H1 (cell line): ENCODE data around the gene CDK19. TPM values are rescaled to one million over a fixed set of nuclear protein-coding genes. Genes with fewer than 3 reads are reported as not detected.

Source experiments
- CTCF ChIA-PET: fragments of 300-600 bp; sonication (Branson Sonifier 250); formaldehyde crosslinking; loops from one replicate; lab custom pipeline; 2021; ENCODE audit not compliant: partially characterized antibody; lab: Charles Lee
- POLR2A ChIA-PET: fragments of 300-600 bp; sonication (Branson Sonifier 250); formaldehyde crosslinking; loops from one replicate; lab custom pipeline; 2021; ENCODE audit warnings: inconsistent platforms; ENCODE audit not compliant: partially characterized antibody; lab: Charles Lee
- DNase-seq, 2 experiments: peaks; one replicate each; pipeline versions ENCODE4 v3.0.0 to v3.0.0-alpha.2; 2010 to 2022; ENCODE audit warnings: low spot score in 2 of 2, low read depth in 1 of 2, mixed read lengths in 1 of 2
- FAIRE-seq: peaks from 2 replicates; lab custom pipeline; 2011; peaks lifted over from hg19 to GRCh38; lab: Jason Lieb, UNC
- H2AFZ ChIP-seq: 2 replicates; pipeline ENCODE4 v1.8.1; 2012; ENCODE audit warnings: low read length, inconsistent platforms
- H2AK5ac ChIP-seq: 2 replicates; pipeline ENCODE4 v1.6.1; 2013; ENCODE audit warnings: low read depth, low read length
- H2BK120ac ChIP-seq: replicated peaks from 2 replicates; pipeline ENCODE3; 2013; ENCODE audit warnings: low read depth, low read length, inconsistent platforms
- H2BK12ac ChIP-seq: 2 replicates; pipeline ENCODE4 v1.6.1; 2013; ENCODE audit warnings: low read depth, low read length
- H2BK15ac ChIP-seq: 2 replicates; pipeline ENCODE4 v1.6.1; 2013; ENCODE audit warnings: low read length
- H2BK20ac ChIP-seq: 2 replicates; pipeline ENCODE4 v1.6.1; 2013; ENCODE audit warnings: low read length
- H2BK5ac ChIP-seq: 2 replicates; pipeline ENCODE4 v1.6.1; 2013; ENCODE audit warnings: low read depth, low read length
- H3K14ac ChIP-seq: 2 replicates; pipeline ENCODE4 v1.6.1; 2013; ENCODE audit warnings: inconsistent platforms; ENCODE audit not compliant: insufficient read length
- H3K18ac ChIP-seq: 2 replicates; pipeline ENCODE4 v1.6.1; 2013; ENCODE audit warnings: low read length; ENCODE audit errors: extremely low read depth
- H3K23ac ChIP-seq: 2 replicates; pipeline ENCODE4 v1.6.1; 2013; ENCODE audit warnings: inconsistent platforms; ENCODE audit not compliant: insufficient read length
- H3K23me2 ChIP-seq: 2 replicates; pipeline ENCODE4 v1.6.1; 2013; ENCODE audit warnings: low read depth, low read length
- H3K27ac ChIP-seq: 2 replicates; pipeline ENCODE4 v1.6.1; 2011; ENCODE audit warnings: low read depth, low read length, inconsistent platforms
- H3K27me3 ChIP-seq, 4 experiments: replicated peaks in 1 of 4; 1 replicate in 1 of 4; 2 replicates in 3 of 4; pipeline versions ENCODE4 v1.6.1 to v1.8.1; 2011 to 2013; ENCODE audit warnings: low read length in 3 of 4, mild to moderate bottlenecking in 3 of 4, inconsistent platforms in 2 of 4, mixed read lengths in 2 of 4, moderate library complexity in 1 of 4; ENCODE audit not compliant: control insufficient read depth in 3 of 4, insufficient read depth in 3 of 4; ENCODE audit errors: extremely low read depth in 1 of 4
- H3K36me3 ChIP-seq, 4 experiments: 2 replicates each; pipeline versions ENCODE4 v1.6.1 to v1.8.1; 2011 to 2013; ENCODE audit warnings: mild to moderate bottlenecking in 4 of 4, low read length in 3 of 4, moderate library complexity in 2 of 4, control low read depth in 1 of 4, inconsistent platforms in 1 of 4; ENCODE audit not compliant: insufficient read depth in 4 of 4, control insufficient read depth in 2 of 4
- H3K4ac ChIP-seq: replicated peaks from 2 replicates; pipeline ENCODE3; 2013; ENCODE audit warnings: low read length, low read depth, mixed read lengths, inconsistent platforms; ENCODE audit not compliant: insufficient read length
- H3K4me1 ChIP-seq, 4 experiments: replicated peaks in 1 of 4; 1 replicate in 1 of 4; 2 replicates in 3 of 4; pipeline versions ENCODE4 v1.6.1 to v1.8.1; 2011 to 2013; ENCODE audit warnings: low read length in 3 of 4, inconsistent platforms in 2 of 4, mixed read lengths in 1 of 4; ENCODE audit not compliant: insufficient read depth in 4 of 4, control insufficient read depth in 3 of 4
- H3K4me2 ChIP-seq, 2 experiments: 2 replicates each; pipeline versions ENCODE4 v1.6.1 to v1.8.1; 2011 to 2013; ENCODE audit warnings: low read depth in 2 of 2, low read length in 2 of 2, control low read depth in 1 of 2, inconsistent platforms in 1 of 2, mild to moderate bottlenecking in 1 of 2; ENCODE audit not compliant: insufficient read depth in 1 of 2
- H3K4me3 ChIP-seq, 4 experiments: fragments of 200-600, 300-600 bp in 1 of 4; sonication (generic), shearing (Covaris generic), sonication (Bioruptor Twin) in 1 of 4; 2 replicates each; pipeline versions ENCODE4 v1.5.1 to v1.8.1; 2011 to 2016; ENCODE audit warnings: low read length in 4 of 4, low read depth in 3 of 4, control low read depth in 2 of 4, inconsistent platforms in 2 of 4, mild to moderate bottlenecking in 2 of 4, mixed read lengths in 1 of 4, moderate library complexity in 1 of 4; ENCODE audit not compliant: insufficient read depth in 2 of 4; ENCODE audit errors: extremely low read depth in 1 of 4
- H3K56ac ChIP-seq: replicated peaks from 2 replicates; pipeline ENCODE3; 2013; ENCODE audit warnings: low read depth, mild to moderate bottlenecking, mixed read lengths, low read length, inconsistent platforms; ENCODE audit not compliant: insufficient read length
- H3K79me1 ChIP-seq: 2 replicates; pipeline ENCODE4 v1.6.1; 2013; ENCODE audit warnings: low read depth, low read length, control low read depth
- H3K79me2 ChIP-seq, 2 experiments: 2 replicates each; pipeline versions ENCODE4 v1.6.1 to v1.8.1; 2012 to 2013; ENCODE audit warnings: low read length in 2 of 2, mild to moderate bottlenecking in 2 of 2, inconsistent platforms in 1 of 2; ENCODE audit not compliant: insufficient read depth in 2 of 2, control insufficient read depth in 1 of 2
- H3K9ac ChIP-seq, 4 experiments: replicated peaks in 1 of 4; 1 replicate in 1 of 4; 2 replicates in 3 of 4; pipeline versions ENCODE4 v1.6.1 to v1.8.1; 2011 to 2013; ENCODE audit warnings: low read depth in 3 of 4, low read length in 3 of 4, control low read depth in 2 of 4, mild to moderate bottlenecking in 2 of 4, moderate library complexity in 2 of 4, inconsistent platforms in 1 of 4; ENCODE audit errors: extremely low read depth in 1 of 4
- H3K9me3 ChIP-seq, 2 experiments: 2 replicates each; pipeline versions ENCODE4 v1.6.1 to v1.8.1; 2012 to 2013; ENCODE audit warnings: mild to moderate bottlenecking in 2 of 2, moderate library complexity in 2 of 2, control low read depth in 1 of 2, inconsistent platforms in 1 of 2, low read depth in 1 of 2, low read length in 1 of 2, mixed read lengths in 1 of 2; ENCODE audit not compliant: insufficient read depth in 2 of 2
- H4K20me1 ChIP-seq, 2 experiments: replicated peaks in 1 of 2; 2 replicates each; pipeline versions ENCODE3 to v1.8.1; 2011 to 2013; ENCODE audit warnings: inconsistent platforms in 2 of 2, low read length in 2 of 2, mild to moderate bottlenecking in 1 of 2; ENCODE audit not compliant: insufficient read depth in 2 of 2, control insufficient read depth in 1 of 2
- H4K5ac ChIP-seq: 2 replicates; pipeline ENCODE4 v1.6.1; 2013; ENCODE audit warnings: low read length, low read depth, mixed read lengths, inconsistent platforms; ENCODE audit not compliant: insufficient read length
- H4K8ac ChIP-seq: 2 replicates; pipeline ENCODE4 v1.8.0; 2013; ENCODE audit warnings: mild to moderate bottlenecking, moderate library complexity, low read length, inconsistent platforms; ENCODE audit not compliant: insufficient read depth; ENCODE audit errors: extremely low read depth
- H4K91ac ChIP-seq: replicated peaks from 2 replicates; pipeline ENCODE3; 2013; ENCODE audit warnings: low read length, mixed read lengths, inconsistent platforms; ENCODE audit not compliant: insufficient read length
- CHD1 ChIP-seq: IDR thresholded peaks from 2 replicates; pipeline ENCODE4 v1.6.1; 2012; ENCODE audit warnings: low read depth, low read length, improper control_type of control experiment
- FOSL1 ChIP-seq: IDR thresholded peaks from 2 replicates; pipeline ENCODE4 v1.6.1; 2011; ENCODE audit warnings: mild to moderate bottlenecking, low read depth, low read length, moderate library complexity; ENCODE audit not compliant: insufficient read depth
- HDAC2 ChIP-seq, 2 experiments: fragments of 300-600 bp in 1 of 2; sonication (generic) in 1 of 2; IDR thresholded peaks; 2 replicates each; pipeline ENCODE4 v1.6.1; 2011 to 2012; ENCODE audit warnings: low read depth in 2 of 2, low read length in 2 of 2, mild to moderate bottlenecking in 2 of 2, moderate library complexity in 2 of 2, borderline replicate concordance in 1 of 2, inconsistent platforms in 1 of 2
- HDAC6 ChIP-seq: IDR thresholded peaks from one replicate; pipeline ENCODE4 v1.7.1; 2012; ENCODE audit warnings: low read depth, mild to moderate bottlenecking, inconsistent platforms, low read length, moderate library complexity
- JUND ChIP-seq: IDR thresholded peaks from 2 replicates; pipeline ENCODE4 v1.6.1; 2011; ENCODE audit warnings: mild to moderate bottlenecking, improper control_type of control experiment, low read length
- KDM4A ChIP-seq: IDR thresholded peaks from one replicate; pipeline ENCODE4 v1.7.1; 2012; ENCODE audit warnings: low read depth, mild to moderate bottlenecking, moderate library complexity, low read length, inconsistent platforms; ENCODE audit not compliant: severe bottlenecking
- MAFK ChIP-seq: IDR thresholded peaks from 2 replicates; pipeline ENCODE4 v1.6.1; 2012; ENCODE audit warnings: low read depth, mild to moderate bottlenecking, improper control_type of control experiment, low read length
- SP2 ChIP-seq: IDR thresholded peaks from 2 replicates; pipeline ENCODE4 v1.6.1; 2012; ENCODE audit warnings: mild to moderate bottlenecking, low read length, inconsistent platforms
- TAF1 ChIP-seq: IDR thresholded peaks from 2 replicates; pipeline ENCODE4 v1.6.1; 2011; ENCODE audit warnings: mild to moderate bottlenecking, low read depth, low read length
- WGBS, 2 experiments: shearing (Covaris generic) in 1 of 2; methylation state at CpG; one replicate each; pipeline versions ENCODE4 v1.1.6 to v1.1.7; 2013 to 2015; ENCODE audit warnings: low lambda C conversion rate in 2 of 2, mixed read lengths in 2 of 2, inconsistent platforms in 1 of 2, low coverage in 1 of 2, missing lambda C conversion rate in 1 of 2; ENCODE audit not compliant: insufficient replicate concordance in 2 of 2, insufficient coverage in 1 of 2, insufficient read length in 1 of 2; ENCODE audit errors: extremely low coverage in 1 of 2, missing lambda C conversion rate in 1 of 2; 5-methylcytosine and 5-hydroxymethylcytosine counted together
- polyA plus RNA-seq, 7 experiments: library from polyadenylated mRNA; depleted of rRNA in 3 of 7; stranded (reverse) in 5 of 7; unstranded in 2 of 7; fragments of >200 nt in 5 of 7; fragments of 200-250 nt in 2 of 7; gene quantifications; 1 replicate in 5 of 7; 2 replicates in 1 of 7; 4 replicates in 1 of 7; pipeline versions ENCODE4 v1.2.1 to v1.2.3, GENCODE V29; 2011 to 2013; ENCODE audit warnings: missing spikeins in 2 of 7, mixed read lengths in 2 of 7
- total RNA-seq: library from RNA; stranded (reverse); fragmentation: NEBNext Ultra II Directional; extraction: Animal tissue kit (Norgen Biotek cat#: 25700); gene quantifications from 2 replicates; pipeline ENCODE4 v1.2.1, GENCODE V29; 2021

Gene CDK19
- total and polyA plus RNA-seq, 2 of the 8 experiments (the other 6 are each of a cell fraction or from before 2014, with no cell fraction given), result 4.9 to 12.6 TPM

GRCh38 chr6:110561008-110561396, 254.3 kb downstream of the CDK19 start:
- Histone ChIP-seq H2AK5ac (no peak overlapping the region), H3K4ac (no peak overlapping the region), H3K79me1 (no peaks in the 10 kb centered on the region), H4K8ac (no peak overlapping the region), H2BK20ac (no peak overlapping the region), H2BK15ac (no peak overlapping the region), H3K27ac (no peak overlapping the region), H3K9me3 (no peaks in the 10 kb centered on the region), H4K20me1 (no peaks in the 10 kb centered on the region), H4K91ac (no peak overlapping the region), H3K4me2 (no peak overlapping the region), H4K5ac (no peak overlapping the region), H3K9ac (no peak overlapping the region), H3K18ac (no peak overlapping the region), H3K79me2 (no peaks in the 10 kb centered on the region), H3K23me2 (no peaks in the 10 kb centered on the region), H3K4me3 (no peak overlapping the region), H3K27me3 (no peaks in the 10 kb centered on the region), H3K14ac (no peak overlapping the region), H3K56ac (no peak overlapping the region), H2AFZ (no peak overlapping the region), H3K4me1 (no peaks in the 10 kb centered on the region; a peak in 1 of 7 replicates), H2BK12ac (no peak overlapping the region), H2BK120ac (no peak overlapping the region), H3K36me3 (no peaks in the 10 kb centered on the region), H3K23ac (no peak overlapping the region), H2BK5ac (no peak overlapping the region)
- FAIRE-seq, result no peak
- WGBS, 2 experiments, result 87% methylated on average over 5 of the region's 5 CpGs; no CpG with 5 or more reads in 1 of the 2 experiments
- DNase-seq, result no peak
- TF ChIP-seq FOSL1 (no peak), KDM4A (no peak), CHD1 (no peak), HDAC6 (no peak), TAF1 (no peak), SP2 (no peak), JUND (no peak), MAFK (no peak), HDAC2 (IDR thresholded peaks at IDR 0.05; ENCODE audit: borderline replicate concordance in 1 of 2, low read depth in 2 of 2, low read length in 2 of 2) (no peak)
- POLR2A ChIA-PET, result no interaction called here
- CTCF ChIA-PET, result interaction anchor here (0.9 to 1.3 kb wide), 2 partner anchors 32 to 57 kb away, joined by 3 to 5 read pairs; no protein-coding TSS in a partner anchor
